H1 (cell line): ENCODE data around the gene ZBTB44.

Experiments
- EGR1 ChIP-seq: IDR thresholded peaks from 2 replicates; pipeline ENCODE4 v1.6.1; 2011; ENCODE audit warnings: low read depth, low read length, borderline replicate concordance
- EZH2 ChIP-seq: fragments of 200-600 bp; sonication (generic); IDR thresholded peaks from 2 replicates; pipeline ENCODE4 v1.7.1; 2012; ENCODE audit warnings: low read depth, mild to moderate bottlenecking, moderate library complexity, low read length, inconsistent platforms; ENCODE audit not compliant: severe bottlenecking
- GABPA ChIP-seq: IDR thresholded peaks from 2 replicates; pipeline ENCODE4 v1.6.1; 2011; ENCODE audit warnings: mild to moderate bottlenecking, low read length, moderate library complexity, borderline replicate concordance; ENCODE audit not compliant: insufficient read depth
- HDAC2 ChIP-seq, 2 experiments: fragments of 300-600 bp in 1 of 2; sonication (generic) in 1 of 2; IDR thresholded peaks; 2 replicates each; pipeline ENCODE4 v1.6.1; 2011 to 2012; ENCODE audit warnings: low read depth in 2 of 2, low read length in 2 of 2, mild to moderate bottlenecking in 2 of 2, moderate library complexity in 2 of 2, borderline replicate concordance in 1 of 2, inconsistent platforms in 1 of 2
- POLR2A ChIP-seq, 2 experiments: IDR thresholded peaks; 1 replicate in 1 of 2; 2 replicates in 1 of 2; pipeline ENCODE4 v1.6.1; 2011; ENCODE audit warnings: low read depth in 2 of 2, low read length in 2 of 2, mild to moderate bottlenecking in 2 of 2; ENCODE audit errors: control extremely low read depth in 1 of 2
- POLR2AphosphoS5 ChIP-seq: IDR thresholded peaks from 2 replicates; pipeline ENCODE4 v1.6.1; 2011; ENCODE audit warnings: low read depth, low read length
- RAD21 ChIP-seq, 2 experiments: IDR thresholded peaks in 1 of 2; conservative IDR thresholded peaks in 1 of 2; 2 replicates each; pipeline ENCODE4 v1.6.1; 2011; ENCODE audit warnings: low read depth in 2 of 2, low read length in 2 of 2, improper control_type of control experiment in 1 of 2, inconsistent platforms in 1 of 2, mild to moderate bottlenecking in 1 of 2, moderate library complexity in 1 of 2
- RNF2 ChIP-seq: fragments of 200-900, 300-1000 bp; sonication (generic); IDR thresholded peaks from 2 replicates; pipeline ENCODE4 v1.7.1; 2016; ENCODE audit warnings: borderline replicate concordance, low read depth, mild to moderate bottlenecking, antibody characterized with exemption, low read length; ENCODE audit not compliant: poor library complexity, severe bottlenecking; ENCODE audit errors: missing control alignments
- TCF12 ChIP-seq: IDR thresholded peaks from 2 replicates; pipeline ENCODE4 v1.6.1; 2011; ENCODE audit warnings: low read depth, mild to moderate bottlenecking, low read length
- TF ChIP-seq, protein P1 (sequence below), 3 experiments: IDR thresholded peaks; 1 replicate in 2 of 3; 2 replicates in 1 of 3; pipeline versions ENCODE4 v1.5.1 to v1.6.1; 2011; ENCODE audit warnings: low read length in 3 of 3, mild to moderate bottlenecking in 3 of 3, inconsistent platforms in 2 of 3, low read depth in 1 of 3, moderate library complexity in 1 of 3; ENCODE audit not compliant: insufficient read depth in 1 of 3; ENCODE audit errors: control extremely low read depth in 1 of 3
- TF ChIP-seq, protein P2 (sequence below): IDR thresholded peaks from 2 replicates; pipeline ENCODE4 v1.6.1; 2012; ENCODE audit warnings: low read length, inconsistent platforms

DNA sequence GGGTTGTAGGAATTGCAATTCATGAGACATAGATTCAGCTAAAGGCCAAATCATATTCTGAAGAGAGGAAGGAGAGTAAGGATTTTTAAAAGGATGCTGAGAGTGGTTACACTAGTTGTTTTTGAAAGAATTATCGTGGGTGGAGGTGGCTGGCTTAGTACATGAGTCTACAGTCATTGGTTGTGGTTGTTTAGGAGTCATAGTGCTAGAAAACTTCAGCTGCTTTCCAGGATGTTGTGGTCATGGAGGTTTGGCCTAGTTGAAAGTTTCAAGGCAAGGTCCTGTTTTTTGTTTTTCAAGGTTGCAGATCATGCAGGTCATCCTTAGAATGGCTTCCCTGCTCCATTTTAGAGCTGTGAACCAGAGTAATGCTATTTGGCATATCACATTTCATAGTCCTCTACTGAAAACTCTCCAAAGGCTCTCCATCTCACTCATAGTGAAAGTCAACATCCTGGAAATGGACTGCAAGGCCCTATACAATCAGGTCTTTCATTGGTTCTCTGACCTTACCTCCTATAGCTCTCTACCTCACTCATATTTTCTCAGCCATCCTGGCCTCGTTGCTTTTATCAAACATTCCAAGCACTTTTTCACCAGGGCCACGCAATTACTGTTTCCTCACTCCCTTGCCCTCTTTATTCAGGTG, 26.1 kb upstream of the ZBTB44 start:
- TF ChIP-seq, protein P1, sequence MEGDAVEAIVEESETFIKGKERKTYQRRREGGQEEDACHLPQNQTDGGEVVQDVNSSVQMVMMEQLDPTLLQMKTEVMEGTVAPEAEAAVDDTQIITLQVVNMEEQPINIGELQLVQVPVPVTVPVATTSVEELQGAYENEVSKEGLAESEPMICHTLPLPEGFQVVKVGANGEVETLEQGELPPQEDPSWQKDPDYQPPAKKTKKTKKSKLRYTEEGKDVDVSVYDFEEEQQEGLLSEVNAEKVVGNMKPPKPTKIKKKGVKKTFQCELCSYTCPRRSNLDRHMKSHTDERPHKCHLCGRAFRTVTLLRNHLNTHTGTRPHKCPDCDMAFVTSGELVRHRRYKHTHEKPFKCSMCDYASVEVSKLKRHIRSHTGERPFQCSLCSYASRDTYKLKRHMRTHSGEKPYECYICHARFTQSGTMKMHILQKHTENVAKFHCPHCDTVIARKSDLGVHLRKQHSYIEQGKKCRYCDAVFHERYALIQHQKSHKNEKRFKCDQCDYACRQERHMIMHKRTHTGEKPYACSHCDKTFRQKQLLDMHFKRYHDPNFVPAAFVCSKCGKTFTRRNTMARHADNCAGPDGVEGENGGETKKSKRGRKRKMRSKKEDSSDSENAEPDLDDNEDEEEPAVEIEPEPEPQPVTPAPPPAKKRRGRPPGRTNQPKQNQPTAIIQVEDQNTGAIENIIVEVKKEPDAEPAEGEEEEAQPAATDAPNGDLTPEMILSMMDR (IDR thresholded peaks at IDR 0.05; ENCODE audit: control extremely low read depth in 1 of 3, insufficient read depth in 1 of 3, low read depth in 1 of 3, low read length in 3 of 3), result no peak
- TF ChIP-seq EGR1 (no peak), GABPA (no peak), RAD21 (IDR thresholded peaks at IDR 0.05 in 1 of 2, conservative IDR thresholded peaks at IDR 0.05 in 1 of 2; ENCODE audit: low read depth in 2 of 2, low read length in 2 of 2) (no peak), HDAC2 (IDR thresholded peaks at IDR 0.05; ENCODE audit: borderline replicate concordance in 1 of 2, low read depth in 2 of 2, low read length in 2 of 2) (no peak), TCF12 (no peak), POLR2AphosphoS5 (no peak), RNF2 (no peak), EZH2 (no peak), POLR2A (IDR thresholded peaks at IDR 0.05; ENCODE audit: control extremely low read depth in 1 of 2, low read depth in 2 of 2, low read length in 2 of 2) (no peak)
- TF ChIP-seq, protein P2, sequence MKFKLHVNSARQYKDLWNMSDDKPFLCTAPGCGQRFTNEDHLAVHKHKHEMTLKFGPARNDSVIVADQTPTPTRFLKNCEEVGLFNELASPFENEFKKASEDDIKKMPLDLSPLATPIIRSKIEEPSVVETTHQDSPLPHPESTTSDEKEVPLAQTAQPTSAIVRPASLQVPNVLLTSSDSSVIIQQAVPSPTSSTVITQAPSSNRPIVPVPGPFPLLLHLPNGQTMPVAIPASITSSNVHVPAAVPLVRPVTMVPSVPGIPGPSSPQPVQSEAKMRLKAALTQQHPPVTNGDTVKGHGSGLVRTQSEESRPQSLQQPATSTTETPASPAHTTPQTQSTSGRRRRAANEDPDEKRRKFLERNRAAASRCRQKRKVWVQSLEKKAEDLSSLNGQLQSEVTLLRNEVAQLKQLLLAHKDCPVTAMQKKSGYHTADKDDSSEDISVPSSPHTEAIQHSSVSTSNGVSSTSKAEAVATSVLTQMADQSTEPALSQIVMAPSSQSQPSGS, result no peak
